DOHH2 (cell line): Measurements from ENCODE around the gene TRPC3.

Experiments
- H3F3A ChIP-seq: fragments of 200-600 bp; sonication (generic), shearing (Covaris generic); 2 replicates; pipeline ENCODE4 v1.6.0; 2016; ENCODE audit warnings: antibody characterized with exemption, mild to moderate bottlenecking; ENCODE audit not compliant: control insufficient read depth, insufficient read depth
- H3K27ac ChIP-seq: fragments of 200-600 bp; sonication (generic); 2 replicates; pipeline ENCODE4 v1.5.1; 2014; ENCODE audit warnings: low read depth, mild to moderate bottlenecking, low read length, moderate library complexity
- H3K27me3 ChIP-seq: fragments of 200-600 bp; sonication (generic); 2 replicates; pipeline ENCODE4 v1.6.1; 2014; ENCODE audit warnings: mild to moderate bottlenecking, low read length, mixed read lengths; ENCODE audit not compliant: control insufficient read depth
- H3K36me3 ChIP-seq: fragments of 200-600 bp; sonication (generic); 2 replicates; pipeline ENCODE4 v1.6.1; 2014; ENCODE audit warnings: mild to moderate bottlenecking, low read length, moderate library complexity, mixed read lengths; ENCODE audit not compliant: control insufficient read depth
- H3K4me1 ChIP-seq: fragments of 200-600 bp; sonication (generic); 2 replicates; pipeline ENCODE4 v1.6.1; 2014; ENCODE audit warnings: mild to moderate bottlenecking, low read length, mixed read lengths; ENCODE audit not compliant: control insufficient read depth
- H3K4me2 ChIP-seq: fragments of 200-600 bp; sonication (generic); 2 replicates; pipeline ENCODE4 v1.6.0; 2014; ENCODE audit warnings: mild to moderate bottlenecking, low read length, moderate library complexity
- H3K4me3 ChIP-seq: fragments of 200-600 bp; sonication (generic); 2 replicates; pipeline ENCODE4 v1.5.1; 2014; ENCODE audit warnings: mild to moderate bottlenecking, low read length, mixed read lengths
- H3K79me2 ChIP-seq: fragments of 200-600 bp; sonication (generic); 2 replicates; pipeline ENCODE4 v1.6.1; 2014; ENCODE audit warnings: mild to moderate bottlenecking, low read length, mixed read lengths; ENCODE audit not compliant: control insufficient read depth
- H3K9me2 ChIP-seq: fragments of 200-600 bp; sonication (generic); replicated peaks from 2 replicates; pipeline ENCODE4 v1.6.1; 2014; ENCODE audit warnings: mild to moderate bottlenecking, low read length, mixed read lengths; ENCODE audit not compliant: control insufficient read depth
- H3K9me3 ChIP-seq: fragments of 200-600 bp; sonication (generic); 2 replicates; pipeline ENCODE4 v1.6.1; 2014; ENCODE audit warnings: antibody characterized with exemption, low read length, mixed read lengths; ENCODE audit not compliant: control insufficient read depth, insufficient read depth
- H4K20me1 ChIP-seq: fragments of 200-600 bp; sonication (generic); 2 replicates; pipeline ENCODE4 v1.6.0; 2014; ENCODE audit warnings: low read depth, mild to moderate bottlenecking, antibody characterized with exemption, low read length, moderate library complexity; ENCODE audit not compliant: control insufficient read depth, insufficient read depth
- EZH2phosphoT487 ChIP-seq: fragments of 200-600 bp; sonication (generic); IDR thresholded peaks from 2 replicates; pipeline ENCODE4 v1.6.1; 2017; ENCODE audit warnings: borderline replicate concordance, mild to moderate bottlenecking, antibody characterized with exemption, low read length, moderate library complexity, mixed read lengths
- TF ChIP-seq, protein P1 (sequence below): fragments of 200-600 bp; sonication (generic); IDR thresholded peaks from one replicate; pipeline ENCODE4 v1.5.1; 2014; ENCODE audit warnings: antibody characterized with exemption, mild to moderate bottlenecking, low read depth, low read length; ENCODE audit not compliant: poor library complexity, severe bottlenecking

The TRPC3 gene

GRCh38 chr4:121873604-121874003 lies 78.3 kb downstream of the TRPC3 start:
- H4K20me1 ChIP-seq = no peaks in the 10 kb centered on the region
- peaks cover 16% of the 10 kb centered on the region for H3K79me2 ChIP-seq
- H3K9me3 ChIP-seq = no peaks in the 10 kb centered on the region
- peaks cover 16% of the 10 kb centered on the region for H3K4me1 ChIP-seq
- H3K4me2 ChIP-seq = no peak overlapping the region
- no peaks in the 10 kb centered on the region for H3K9me2 ChIP-seq
- no peak overlapping the region for H3K27ac ChIP-seq
- H3F3A ChIP-seq = no peaks in the 10 kb centered on the region
- 0 out of 2 replicates have a peak, but pooled peaks cover 3% of the 10 kb centered on the region for H3K27me3 ChIP-seq
- TF ChIP-seq EZH2phosphoT487 = no peak
- TF ChIP-seq, protein P1, sequence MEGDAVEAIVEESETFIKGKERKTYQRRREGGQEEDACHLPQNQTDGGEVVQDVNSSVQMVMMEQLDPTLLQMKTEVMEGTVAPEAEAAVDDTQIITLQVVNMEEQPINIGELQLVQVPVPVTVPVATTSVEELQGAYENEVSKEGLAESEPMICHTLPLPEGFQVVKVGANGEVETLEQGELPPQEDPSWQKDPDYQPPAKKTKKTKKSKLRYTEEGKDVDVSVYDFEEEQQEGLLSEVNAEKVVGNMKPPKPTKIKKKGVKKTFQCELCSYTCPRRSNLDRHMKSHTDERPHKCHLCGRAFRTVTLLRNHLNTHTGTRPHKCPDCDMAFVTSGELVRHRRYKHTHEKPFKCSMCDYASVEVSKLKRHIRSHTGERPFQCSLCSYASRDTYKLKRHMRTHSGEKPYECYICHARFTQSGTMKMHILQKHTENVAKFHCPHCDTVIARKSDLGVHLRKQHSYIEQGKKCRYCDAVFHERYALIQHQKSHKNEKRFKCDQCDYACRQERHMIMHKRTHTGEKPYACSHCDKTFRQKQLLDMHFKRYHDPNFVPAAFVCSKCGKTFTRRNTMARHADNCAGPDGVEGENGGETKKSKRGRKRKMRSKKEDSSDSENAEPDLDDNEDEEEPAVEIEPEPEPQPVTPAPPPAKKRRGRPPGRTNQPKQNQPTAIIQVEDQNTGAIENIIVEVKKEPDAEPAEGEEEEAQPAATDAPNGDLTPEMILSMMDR = no peak
- H3K4me3 ChIP-seq = no peak overlapping the region
- no peaks in the 10 kb centered on the region for H3K36me3 ChIP-seq

DNA sequence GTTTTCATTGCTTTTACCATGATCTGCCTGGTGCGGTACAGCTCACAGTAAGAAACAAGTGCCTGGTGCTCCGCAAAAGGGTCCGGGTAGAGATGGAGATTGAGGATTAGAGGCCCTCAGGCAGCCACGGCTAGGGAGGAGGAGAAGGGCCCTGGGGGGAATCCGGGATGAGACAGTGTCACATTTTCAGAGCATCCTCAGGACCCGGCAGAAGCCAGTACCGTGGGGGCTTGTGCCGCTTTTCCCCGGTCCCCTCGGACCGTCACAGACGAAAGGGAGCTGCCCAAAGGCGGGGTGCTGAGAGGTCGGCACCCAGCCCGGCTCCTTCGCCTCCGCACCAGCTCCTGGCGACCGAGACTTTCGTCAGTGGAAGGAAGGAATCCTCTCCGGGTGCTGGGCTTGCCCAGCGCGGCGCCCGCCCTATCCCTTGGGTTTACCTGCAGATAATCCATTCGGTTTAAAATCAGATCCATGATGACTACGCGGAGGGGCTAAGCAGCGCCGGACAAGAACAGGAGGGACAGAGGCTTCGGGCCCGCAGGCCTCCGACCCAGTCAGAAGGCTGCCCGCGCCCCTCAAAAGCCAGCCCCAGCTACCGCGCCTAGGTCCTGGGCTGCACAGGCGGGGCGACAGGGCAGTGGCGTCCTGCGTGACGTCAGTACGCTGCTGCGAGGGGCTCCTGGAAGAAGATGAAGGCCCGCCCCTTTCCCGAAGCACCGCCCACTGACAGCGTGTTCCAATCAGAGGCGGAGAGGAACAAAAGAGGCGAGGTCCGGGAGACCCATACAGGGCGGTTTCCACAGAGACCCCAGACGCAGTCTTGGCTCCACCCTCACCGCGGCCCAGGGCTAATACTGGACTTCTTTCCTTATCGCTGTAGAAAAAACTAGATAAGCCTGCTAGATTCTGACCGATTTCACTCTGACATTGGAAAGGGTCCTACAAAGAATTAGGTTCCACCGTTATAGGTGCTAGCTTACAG lies 81.7 kb downstream of the TRPC3 start, which contains the start of gene BBS7:
Gene BBS7, minus strand, starts transcription at position 634 of the 982 bp plus-strand sequence. Its CDS starts 161 bp downstream, at position 473.
- Histone ChIP-seq H3K9me2 (no peaks in the 10 kb centered on the region), H3K79me2 (peaks cover 16% of the 10 kb centered on the region), H4K20me1 (no peaks in the 10 kb centered on the region), H3F3A (no peaks in the 10 kb centered on the region), H3K4me3 (peak within 1 kb of the TSS; percentile 96), H3K36me3 (peaks cover 23% of the 10 kb centered on the region), H3K27me3 (no peaks in the 10 kb centered on the region), H3K4me1 (peaks cover 16% of the 10 kb centered on the region), H3K4me2 (peak within 1 kb of the TSS; percentile 77), H3K9me3 (no peaks in the 10 kb centered on the region), H3K27ac (no peak within 1 kb of the TSS)
- no peak for TF ChIP-seq EZH2phosphoT487
- TF ChIP-seq, protein P1 = no peak

DNA sequence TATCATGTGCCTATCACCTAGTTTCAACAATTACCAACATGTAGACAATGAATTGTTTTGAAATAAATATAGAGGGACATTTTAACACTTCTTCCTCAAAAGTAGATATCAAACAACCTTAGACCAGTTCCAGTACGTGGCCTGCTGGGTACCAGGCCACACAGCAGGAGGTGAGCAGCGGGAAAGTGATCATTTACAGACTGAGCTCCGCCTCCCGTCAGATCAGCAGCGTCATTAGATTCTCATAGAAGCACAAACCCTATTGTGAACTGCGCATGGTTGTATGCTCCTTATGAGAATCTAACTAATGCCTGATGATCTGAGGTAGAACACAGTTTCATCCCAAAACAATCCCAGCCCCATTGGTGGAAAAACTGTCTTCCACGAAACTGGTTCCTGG lies 88.1 kb downstream of the TRPC3 start:
- Histone ChIP-seq H3K9me2 (no peaks in the 10 kb centered on the region), H3F3A (no peaks in the 10 kb centered on the region), H3K4me3 (no peak overlapping the region), H3K4me1 (peaks cover 2% of the 10 kb centered on the region), H3K27me3 (no peaks in the 10 kb centered on the region), H3K4me2 (no peak overlapping the region), H3K9me3 (no peaks in the 10 kb centered on the region), H4K20me1 (no peaks in the 10 kb centered on the region), H3K27ac (no peak overlapping the region), H3K79me2 (peaks cover 2% of the 10 kb centered on the region), H3K36me3 (peaks cover 43% of the 10 kb centered on the region)
- TF ChIP-seq, protein P1 = no peak
- TF ChIP-seq EZH2phosphoT487 = no peak
